HG03097 (cell line): Measurements from ENCODE around the gene MUC5AC.
"Not testable (repeated sequence)": the region's sequence is repeated elsewhere in the genome, so short reads cannot be mapped to it uniquely, and the experiment has no call there.

ENCODE experiments used
- ATAC-seq: cut with Tn5 transposase; IDR thresholded peaks from one replicate; pipeline ENCODE4 v1.9.1; 2021; ENCODE audit not compliant: unreplicated experiment, low FRiP score

Gene MUC5AC

DNA sequence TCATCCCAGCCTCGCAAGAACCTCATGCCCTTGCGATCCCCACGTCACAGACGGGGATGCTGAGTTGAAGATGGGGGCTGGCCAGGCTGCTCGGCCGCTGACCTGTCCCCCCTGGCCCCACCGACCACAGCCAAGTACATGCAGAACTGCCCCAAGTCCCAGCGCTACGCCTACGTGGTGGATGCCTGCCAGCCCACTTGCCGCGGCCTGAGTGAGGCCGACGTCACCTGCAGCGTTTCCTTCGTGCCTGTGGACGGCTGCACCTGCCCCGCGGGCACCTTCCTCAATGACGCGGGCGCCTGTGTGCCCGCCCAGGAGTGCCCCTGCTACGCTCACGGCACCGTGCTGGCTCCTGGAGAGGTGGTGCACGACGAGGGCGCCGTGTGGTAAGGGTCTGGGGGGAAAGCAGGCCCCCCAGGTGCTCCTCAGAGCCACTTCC is 75.1 kb downstream of the MUC5AC start:
- no peak for ATAC-seq

DNA sequence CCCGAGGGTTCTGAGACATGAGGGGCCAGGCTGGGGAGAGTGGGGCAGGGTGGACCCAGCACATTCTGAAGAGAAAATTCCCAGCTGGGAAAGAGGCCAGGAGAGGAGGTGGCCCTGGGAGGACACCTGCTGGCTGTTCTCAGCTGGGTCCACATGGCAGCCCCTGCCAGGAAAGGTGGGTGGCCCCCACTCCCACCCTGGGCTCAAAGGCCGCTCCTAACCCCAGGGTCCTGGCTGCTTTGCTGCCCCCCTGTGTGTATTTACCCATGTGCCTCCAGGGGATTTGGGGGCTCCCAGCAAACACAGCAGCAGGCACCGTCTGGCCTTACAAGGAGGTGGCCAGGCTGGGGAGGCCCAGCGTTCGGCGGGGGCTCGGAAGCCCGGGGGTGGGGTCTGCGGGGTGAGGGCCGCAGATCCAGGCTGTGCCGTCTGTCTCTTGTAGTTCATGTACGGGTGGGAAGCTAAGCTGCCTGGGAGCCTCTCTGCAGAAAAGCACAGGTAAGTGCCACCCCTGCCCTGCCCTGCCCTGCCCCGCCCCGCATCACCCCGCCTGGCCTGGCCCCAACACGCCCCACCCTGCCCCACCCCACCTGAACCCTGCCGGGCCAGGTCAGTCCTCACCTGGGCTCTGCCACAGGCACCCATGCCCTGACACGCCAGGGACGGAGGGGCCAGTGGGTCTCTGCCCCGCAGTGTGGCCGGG is 75.7 kb downstream of the MUC5AC start:
- ATAC-seq: no peak

DNA sequence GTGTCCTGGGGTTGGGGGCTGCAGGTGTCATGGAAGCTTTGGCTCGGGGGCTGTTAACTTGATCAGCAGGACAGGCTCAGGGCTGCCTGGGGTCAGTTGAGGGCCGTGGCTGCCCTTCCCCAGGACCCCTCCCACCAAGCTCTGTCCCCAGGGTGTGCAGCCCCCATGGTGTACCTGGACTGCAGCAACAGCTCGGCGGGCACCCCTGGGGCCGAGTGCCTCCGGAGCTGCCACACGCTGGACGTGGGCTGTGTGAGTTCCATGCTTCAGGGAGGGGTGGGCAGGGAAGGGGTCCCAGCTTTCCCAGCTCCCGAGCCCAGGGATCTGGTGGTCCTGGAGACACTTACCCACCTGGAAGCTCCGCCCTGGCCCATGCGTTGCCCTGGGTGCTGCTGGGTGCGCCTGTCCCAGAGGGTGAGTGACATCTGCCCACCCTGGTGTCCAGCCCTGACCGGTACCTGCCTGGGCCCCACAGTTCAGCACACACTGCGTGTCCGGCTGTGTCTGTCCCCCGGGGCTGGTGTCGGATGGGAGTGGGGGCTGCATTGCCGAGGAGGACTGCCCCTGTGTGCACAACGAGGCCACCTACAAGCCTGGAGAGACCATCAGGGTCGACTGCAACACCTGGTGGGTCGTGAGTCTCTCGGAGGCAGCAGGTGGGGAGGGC is 76.4 kb downstream of the MUC5AC start:
- no peak for ATAC-seq

DNA sequence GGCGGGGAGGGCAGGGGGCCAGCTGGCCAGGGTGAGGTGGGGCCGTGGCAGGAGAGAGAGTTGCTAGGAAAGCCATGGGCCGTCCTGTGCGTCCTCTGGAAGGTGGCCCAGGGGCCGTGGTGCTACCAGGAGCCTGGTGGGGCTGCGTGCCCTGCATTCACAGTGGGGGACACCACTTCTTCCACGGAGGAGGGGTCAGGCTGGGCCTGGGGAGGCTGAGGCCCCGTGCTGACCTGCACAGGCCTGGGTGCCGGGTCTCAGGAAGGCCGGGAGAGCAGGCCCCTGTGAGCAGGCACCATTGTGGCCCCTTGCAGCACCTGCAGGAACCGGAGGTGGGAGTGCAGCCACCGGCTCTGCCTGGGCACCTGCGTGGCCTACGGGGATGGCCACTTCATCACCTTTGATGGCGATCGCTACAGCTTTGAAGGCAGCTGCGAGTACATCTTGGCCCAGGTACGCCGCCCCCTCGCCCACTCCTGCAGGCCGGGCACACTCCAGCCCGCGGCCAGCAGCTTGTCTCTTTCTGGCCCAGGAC is 77.1 kb downstream of the MUC5AC start:
- no peak for ATAC-seq

DNA sequence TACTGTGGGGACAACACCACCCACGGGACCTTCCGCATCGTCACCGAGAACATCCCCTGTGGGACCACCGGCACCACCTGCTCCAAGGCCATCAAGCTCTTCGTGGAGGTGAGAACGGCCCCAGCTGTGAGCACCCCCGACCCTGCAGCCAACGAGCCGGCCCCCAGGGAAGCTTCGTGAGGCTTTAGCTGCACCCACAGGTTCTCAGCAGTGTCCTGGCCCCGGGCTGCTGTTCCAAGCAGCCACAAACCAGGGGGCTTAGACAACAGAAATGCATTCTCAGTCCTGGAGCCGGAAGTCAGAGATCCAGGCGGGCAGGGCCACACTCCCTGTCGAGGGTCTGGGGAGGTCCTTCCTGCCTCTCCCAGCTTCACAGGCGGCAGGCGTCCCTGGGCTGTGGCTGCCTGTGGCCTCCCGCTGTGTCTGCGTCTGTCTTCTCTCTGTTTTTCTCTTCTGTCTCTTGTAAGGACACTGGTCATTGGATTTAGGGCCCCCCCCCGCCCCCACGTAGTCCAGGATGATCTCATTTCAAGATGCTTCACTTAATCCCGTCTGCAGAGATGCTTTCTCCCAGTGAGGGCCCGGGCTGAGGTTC is 77.7 kb downstream of the MUC5AC start:
- ATAC-seq: no peak

DNA sequence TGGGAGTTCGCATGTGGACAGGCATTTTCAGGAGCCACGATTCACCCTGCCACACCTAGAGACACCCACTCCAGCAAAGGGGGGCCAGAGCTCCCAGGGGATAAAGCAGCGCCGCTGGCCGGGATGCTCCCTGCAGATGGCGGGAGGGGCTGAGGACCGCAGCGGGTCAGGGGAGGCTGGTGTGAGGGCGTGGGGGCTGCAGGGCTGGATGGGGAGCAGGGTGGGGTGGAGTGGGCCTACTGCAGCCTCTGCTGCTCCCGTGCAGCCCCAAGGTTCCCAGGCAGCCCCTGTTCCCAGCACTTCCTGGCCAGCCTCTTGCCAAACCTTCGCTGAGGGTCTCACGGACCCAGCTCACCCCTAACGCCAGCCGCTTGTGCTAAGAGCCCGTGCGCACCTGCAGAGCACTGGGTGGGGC is 78.2 kb downstream of the MUC5AC start:
- ATAC-seq: no peak

DNA sequence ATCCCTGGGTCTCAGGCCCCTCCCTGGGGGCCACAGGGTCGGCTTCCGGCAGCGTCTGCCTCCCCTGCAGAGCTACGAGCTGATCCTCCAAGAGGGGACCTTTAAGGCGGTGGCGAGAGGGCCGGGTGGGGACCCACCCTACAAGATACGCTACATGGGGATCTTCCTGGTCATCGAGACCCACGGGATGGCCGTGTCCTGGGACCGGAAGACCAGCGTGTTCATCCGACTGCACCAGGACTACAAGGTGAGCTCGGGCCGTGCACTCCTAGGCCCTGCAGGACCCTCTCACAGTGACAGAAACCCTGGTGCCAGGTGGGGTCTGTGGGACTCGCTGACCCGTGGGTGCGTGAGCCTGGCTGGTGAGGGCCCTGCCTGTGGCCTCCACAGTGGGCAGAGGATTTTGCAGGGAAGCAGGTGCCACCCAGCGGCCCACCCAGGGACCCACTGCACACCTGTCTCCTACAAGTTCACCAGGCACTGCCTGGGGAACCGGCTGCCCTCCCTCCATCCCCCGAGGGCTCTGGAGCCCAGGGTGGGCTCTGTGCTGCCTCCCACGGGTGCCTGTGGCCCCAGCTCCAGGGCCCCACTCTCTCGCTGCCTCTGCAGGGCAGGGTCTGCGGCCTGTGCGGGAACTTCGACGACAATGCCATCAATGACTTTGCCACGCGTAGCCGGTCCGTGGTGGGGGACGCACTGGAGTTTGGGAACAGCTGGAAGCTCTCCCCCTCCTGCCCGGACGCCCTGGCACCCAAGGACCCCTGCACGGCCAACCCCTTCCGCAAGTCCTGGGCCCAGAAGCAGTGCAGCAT is 78.8 kb downstream of the MUC5AC start:
- ATAC-seq: no peak

DNA sequence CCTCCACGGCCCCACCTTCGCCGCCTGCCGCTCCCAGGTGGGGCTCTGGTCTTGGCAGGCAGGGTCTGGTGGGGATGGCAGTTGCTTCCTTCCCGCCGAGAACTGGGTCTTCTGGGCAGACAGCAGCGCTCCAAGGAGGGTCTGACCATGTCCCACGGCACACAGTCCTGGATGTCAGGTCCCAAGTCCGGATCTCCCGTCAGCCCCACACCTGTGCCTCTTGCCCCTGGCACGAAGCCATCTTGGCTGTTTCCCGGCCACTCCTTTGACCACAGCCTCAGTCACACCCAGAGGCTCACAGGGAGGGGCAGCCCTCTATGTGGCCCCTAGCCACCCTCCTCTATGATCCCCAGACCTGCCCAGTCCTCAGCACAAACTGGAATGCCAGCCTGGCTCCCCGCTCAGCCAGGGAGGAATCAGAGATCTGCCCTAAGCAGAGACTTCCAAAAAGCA is 79.4 kb downstream of the MUC5AC start:
- ATAC-seq: no peak

DNA sequence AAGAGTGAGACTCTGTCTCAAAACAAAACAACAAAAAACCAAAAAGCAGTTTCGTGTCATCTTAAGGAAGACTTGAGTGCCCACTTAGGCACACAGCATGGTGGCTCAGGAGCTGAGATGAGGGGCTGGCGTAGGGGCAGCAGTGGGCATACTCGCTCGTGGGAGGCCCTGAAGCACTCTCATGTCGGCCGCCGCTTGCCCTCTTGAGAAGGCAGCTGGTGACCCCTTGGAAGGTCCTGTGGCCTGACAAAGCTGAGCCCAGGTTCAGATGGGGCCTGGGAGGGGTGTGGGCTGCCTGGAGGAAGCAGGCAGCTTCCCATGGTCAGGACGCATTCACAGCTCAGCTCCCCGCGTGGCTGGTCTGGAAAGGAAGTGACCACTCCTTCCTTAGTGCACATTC is 80.1 kb downstream of the MUC5AC start:
- ATAC-seq: no peak

DNA sequence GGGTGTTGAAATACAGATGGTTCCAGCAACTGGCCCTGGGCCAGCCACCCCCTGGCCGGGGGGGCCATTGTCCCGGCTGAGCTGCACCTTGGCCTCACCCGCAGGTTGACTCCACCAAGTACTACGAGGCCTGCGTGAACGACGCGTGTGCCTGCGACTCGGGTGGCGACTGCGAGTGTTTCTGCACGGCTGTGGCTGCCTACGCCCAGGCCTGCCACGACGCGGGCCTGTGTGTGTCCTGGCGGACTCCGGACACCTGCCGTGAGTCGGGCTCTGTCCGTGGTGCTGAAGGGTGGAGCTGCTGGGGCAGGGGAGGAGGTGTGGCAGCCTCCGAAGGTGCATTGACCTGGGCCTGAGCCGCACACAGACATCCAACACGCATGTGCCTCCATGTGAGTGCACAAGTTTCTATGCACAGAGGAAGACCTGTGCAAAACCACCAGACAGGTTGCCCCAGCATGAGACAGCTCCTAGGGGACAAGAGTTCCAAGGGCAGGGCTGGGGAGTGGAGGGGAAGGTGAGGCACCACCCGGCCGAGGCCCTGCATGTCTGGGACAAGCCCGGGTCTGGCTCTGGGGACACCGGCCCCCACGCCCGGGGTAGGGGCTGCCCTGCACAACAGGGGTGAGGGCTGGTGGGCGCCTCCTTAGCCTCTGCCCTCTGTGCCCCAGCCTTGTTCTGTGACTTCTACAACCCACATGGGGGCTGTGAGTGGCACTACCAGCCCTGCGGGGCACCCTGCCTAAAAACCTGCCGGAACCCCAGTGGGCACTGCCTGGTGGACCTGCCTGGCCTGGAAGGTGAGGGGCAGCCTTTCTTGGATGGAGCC is 81.2 kb downstream of the MUC5AC start:
- ATAC-seq: no peak

DNA sequence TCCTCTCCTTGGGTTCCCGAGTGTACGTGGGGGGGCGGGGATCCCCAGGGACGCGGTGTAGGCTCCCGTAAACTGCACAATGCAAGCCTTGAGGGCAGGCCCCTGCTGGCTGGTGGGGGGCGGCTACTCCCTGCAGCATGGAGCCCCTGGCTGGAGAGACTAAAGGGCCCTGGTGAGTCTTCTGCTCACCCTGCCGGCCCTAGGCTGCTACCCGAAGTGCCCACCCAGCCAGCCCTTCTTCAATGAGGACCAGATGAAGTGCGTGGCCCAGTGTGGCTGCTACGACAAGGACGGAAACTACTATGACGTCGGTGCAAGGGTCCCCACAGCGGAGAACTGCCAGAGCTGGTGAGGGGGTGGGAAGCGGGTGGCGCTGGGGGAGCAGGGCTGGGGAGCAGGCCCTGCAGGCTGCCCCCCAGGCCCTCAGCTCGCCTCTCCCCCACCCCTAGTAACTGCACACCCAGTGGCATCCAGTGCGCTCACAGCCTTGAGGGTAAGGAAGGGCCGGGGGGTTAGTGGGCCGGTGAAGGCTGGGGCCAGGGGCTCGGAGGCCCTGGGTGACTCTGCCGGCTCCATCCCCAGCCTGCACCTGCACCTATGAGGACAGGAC is 81.9 kb downstream of the MUC5AC start:
- ATAC-seq: no peak

DNA sequence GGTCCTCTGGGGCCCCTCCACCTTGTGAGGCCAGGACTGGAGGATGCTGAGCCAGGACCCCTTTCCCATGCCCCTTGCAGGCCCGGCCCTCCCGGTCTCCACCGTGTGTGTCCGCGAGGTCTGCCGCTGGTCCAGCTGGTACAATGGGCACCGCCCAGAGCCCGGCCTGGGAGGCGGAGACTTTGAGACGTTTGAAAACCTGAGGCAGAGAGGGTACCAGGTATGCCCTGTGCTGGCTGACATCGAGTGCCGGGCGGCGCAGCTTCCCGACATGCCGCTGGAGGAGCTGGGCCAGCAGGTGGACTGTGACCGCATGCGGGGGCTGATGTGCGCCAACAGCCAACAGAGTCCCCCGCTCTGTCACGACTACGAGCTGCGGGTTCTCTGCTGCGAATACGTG is 83.0 kb downstream of the MUC5AC start:
- no peak for ATAC-seq

DNA sequence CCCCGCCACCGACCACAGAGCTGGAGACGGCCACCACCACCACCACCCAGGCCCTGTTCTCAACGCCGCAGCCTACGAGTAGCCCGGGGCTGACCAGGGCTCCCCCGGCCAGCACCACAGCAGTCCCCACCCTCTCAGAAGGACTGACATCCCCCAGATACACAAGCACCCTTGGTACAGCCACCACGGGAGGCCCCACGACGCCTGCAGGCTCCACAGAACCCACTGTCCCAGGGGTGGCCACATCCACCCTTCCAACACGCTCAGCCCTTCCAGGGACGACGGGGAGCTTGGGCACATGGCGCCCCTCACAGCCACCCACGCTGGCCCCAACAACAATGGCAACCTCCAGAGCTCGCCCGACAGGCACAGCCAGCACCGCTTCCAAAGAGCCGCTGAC is 84.0 kb downstream of the MUC5AC start:
- ATAC-seq: no peak

DNA sequence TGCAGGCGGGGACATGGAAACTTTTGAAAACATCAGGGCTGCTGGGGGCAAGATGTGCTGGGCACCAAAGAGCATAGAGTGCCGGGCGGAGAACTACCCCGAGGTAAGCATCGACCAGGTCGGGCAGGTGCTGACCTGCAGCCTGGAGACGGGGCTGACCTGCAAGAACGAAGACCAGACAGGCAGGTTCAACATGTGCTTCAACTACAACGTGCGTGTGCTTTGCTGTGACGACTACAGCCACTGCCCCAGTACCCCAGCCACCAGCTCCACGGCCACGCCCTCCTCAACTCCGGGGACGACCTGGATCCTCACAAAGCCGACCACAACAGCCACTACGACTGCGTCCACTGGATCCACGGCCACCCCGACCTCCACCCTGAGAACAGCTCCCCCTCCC is 84.5 kb downstream of the MUC5AC start:
- no peak for ATAC-seq

DNA sequence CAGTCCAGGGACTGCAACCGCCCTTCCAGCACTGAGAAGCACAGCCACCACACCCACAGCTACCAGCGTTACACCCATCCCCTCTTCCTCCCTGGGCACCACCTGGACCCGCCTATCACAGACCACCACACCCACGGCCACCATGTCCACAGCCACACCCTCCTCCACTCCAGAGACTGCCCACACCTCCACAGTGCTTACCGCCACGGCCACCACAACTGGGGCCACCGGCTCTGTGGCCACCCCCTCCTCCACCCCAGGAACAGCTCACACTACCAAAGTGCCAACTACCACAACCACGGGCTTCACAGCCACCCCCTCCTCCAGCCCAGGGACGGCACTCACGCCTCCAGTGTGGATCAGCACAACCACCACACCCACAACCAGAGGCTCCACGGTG is 85.0 kb downstream of the MUC5AC start:
- ATAC-seq: not testable (repeated sequence)

DNA sequence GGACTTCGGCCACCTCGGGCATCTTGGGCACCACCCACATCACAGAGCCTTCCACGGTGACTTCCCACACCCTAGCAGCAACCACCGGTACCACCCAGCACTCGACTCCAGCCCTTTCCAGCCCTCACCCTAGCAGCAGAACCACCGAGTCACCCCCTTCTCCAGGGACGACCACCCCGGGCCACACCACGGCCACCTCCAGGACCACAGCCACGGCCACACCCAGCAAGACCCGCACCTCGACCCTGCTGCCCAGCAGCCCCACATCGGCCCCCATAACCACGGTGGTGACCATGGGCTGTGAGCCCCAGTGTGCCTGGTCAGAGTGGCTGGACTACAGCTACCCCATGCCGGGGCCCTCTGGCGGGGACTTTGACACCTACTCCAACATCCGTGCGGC is 85.8 kb downstream of the MUC5AC start:
- ATAC-seq: not testable (repeated sequence)

DNA sequence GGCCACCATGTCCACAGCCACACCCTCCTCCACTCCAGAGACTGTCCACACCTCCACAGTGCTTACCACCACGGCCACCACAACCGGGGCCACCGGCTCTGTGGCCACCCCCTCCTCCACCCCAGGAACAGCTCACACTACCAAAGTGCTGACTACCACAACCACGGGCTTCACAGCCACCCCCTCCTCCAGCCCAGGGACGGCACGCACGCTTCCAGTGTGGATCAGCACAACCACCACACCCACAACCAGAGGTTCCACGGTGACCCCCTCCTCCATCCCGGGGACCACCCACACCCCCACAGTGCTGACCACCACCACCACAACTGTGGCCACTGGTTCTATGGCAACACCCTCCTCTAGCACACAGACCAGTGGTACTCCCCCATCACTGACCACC is 86.8 kb downstream of the MUC5AC start:
- not testable (repeated sequence) for ATAC-seq

DNA sequence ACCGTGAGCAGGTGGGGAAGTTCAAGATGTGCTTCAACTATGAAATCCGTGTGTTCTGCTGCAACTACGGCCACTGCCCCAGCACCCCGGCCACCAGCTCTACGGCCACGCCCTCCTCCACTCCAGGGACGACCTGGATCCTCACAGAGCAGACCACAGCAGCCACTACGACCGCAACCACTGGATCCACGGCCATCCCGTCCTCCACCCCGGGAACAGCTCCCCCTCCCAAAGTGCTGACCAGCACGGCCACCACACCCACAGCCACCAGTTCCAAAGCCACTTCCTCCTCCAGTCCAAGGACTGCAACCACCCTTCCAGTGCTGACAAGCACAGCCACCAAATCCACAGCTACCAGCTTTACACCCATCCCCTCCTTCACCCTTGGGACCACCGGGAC is 88.0 kb downstream of the MUC5AC start:
- ATAC-seq: not testable (repeated sequence)

DNA sequence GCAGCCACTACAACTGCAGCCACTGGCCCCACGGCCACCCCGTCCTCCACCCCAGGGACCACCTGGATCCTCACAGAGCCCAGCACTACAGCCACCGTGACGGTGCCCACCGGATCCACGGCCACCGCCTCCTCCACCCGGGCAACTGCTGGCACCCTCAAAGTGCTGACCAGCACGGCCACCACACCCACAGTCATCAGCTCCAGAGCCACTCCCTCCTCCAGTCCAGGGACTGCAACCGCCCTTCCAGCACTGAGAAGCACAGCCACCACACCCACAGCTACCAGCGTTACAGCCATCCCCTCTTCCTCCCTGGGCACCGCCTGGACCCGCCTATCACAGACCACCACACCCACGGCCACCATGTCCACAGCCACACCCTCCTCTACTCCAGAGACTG is 88.5 kb downstream of the MUC5AC start:
- not testable (repeated sequence) for ATAC-seq
